ENCODE results near the gene PRRC2A.

PRRC2A gene

GRCh38 chr6:31632279-31632946 is 11.9 kb downstream of the PRRC2A start:
- DNase-seq = no peak
- H3K27me3 ChIP-seq = no peaks in the 10 kb centered on the region
- H3K36me3 ChIP-seq = peaks cover 99% of the 10 kb centered on the region
- H3K9me3 ChIP-seq = no peaks in the 10 kb centered on the region
- TF ChIP-seq CTCF (IDR thresholded peaks at IDR 0.05; ENCODE audit: low read depth, low read length) = no peak
- no peaks in the 10 kb centered on the region for H3K4me1 ChIP-seq
- H3K4me3 ChIP-seq (ENCODE audit: low read depth, low read length) = no peak overlapping the region

- Histone ChIP-seq H3K27me3 (no peaks in the 10 kb centered on the region), H3K36me3 (peaks cover 96% of the 10 kb centered on the region), H3K4me3 (ENCODE audit: low read depth, low read length) (no peak overlapping the region), H3K9me3 (no peaks in the 10 kb centered on the region), H3K4me1 (no peaks in the 10 kb centered on the region)
- DNase-seq = no peak
- no peak for TF ChIP-seq CTCF (IDR thresholded peaks at IDR 0.05; ENCODE audit: low read depth, low read length)
Measured at GRCh38 chr6:31633447-31633846, 12.9 kb downstream of the PRRC2A start.

GRCh38 chr6:31634131-31634530 is 13.6 kb downstream of the PRRC2A start:
- no peaks in the 10 kb centered on the region for H3K27me3 ChIP-seq
- H3K36me3 ChIP-seq = peaks cover 96% of the 10 kb centered on the region
- no peaks in the 10 kb centered on the region for H3K4me1 ChIP-seq
- no peaks in the 10 kb centered on the region for H3K9me3 ChIP-seq
- H3K4me3 ChIP-seq (ENCODE audit: low read depth, low read length) = no peak overlapping the region
- no peak for DNase-seq
- no peak for TF ChIP-seq CTCF (IDR thresholded peaks at IDR 0.05; ENCODE audit: low read depth, low read length)

GRCh38 chr6:31634969-31635575 is 14.6 kb downstream of the PRRC2A start:
- Histone ChIP-seq H3K27me3 (no peaks in the 10 kb centered on the region), H3K4me1 (no peaks in the 10 kb centered on the region), H3K36me3 (peaks cover 96% of the 10 kb centered on the region), H3K4me3 (ENCODE audit: low read depth, low read length) (no peak overlapping the region), H3K9me3 (no peaks in the 10 kb centered on the region)
- no peak for TF ChIP-seq CTCF (IDR thresholded peaks at IDR 0.05; ENCODE audit: low read depth, low read length)
- DNase-seq = no peak

- TF ChIP-seq CTCF (IDR thresholded peaks at IDR 0.05; ENCODE audit: low read depth, low read length) = no peak
- H3K27me3 ChIP-seq = no peaks in the 10 kb centered on the region
- H3K4me3 ChIP-seq (ENCODE audit: low read depth, low read length) = no peak overlapping the region
- no peak for DNase-seq
- H3K36me3 ChIP-seq = peaks cover 96% of the 10 kb centered on the region
- H3K9me3 ChIP-seq = no peaks in the 10 kb centered on the region
- H3K4me1 ChIP-seq = no peaks in the 10 kb centered on the region
Measured at GRCh38 chr6:31636698-31637596, 16.4 kb downstream of the PRRC2A start.
